Embryonic facial prominence (tissue), 1 donor: ENCODE measurements around the gene ENDOV.

Source experiments
- DNase-seq: peaks from one replicate; pipeline ENCODE4 v3.0.0-alpha.2; 2016; ENCODE audit errors: extremely low spot score

ENDOV gene

DNA sequence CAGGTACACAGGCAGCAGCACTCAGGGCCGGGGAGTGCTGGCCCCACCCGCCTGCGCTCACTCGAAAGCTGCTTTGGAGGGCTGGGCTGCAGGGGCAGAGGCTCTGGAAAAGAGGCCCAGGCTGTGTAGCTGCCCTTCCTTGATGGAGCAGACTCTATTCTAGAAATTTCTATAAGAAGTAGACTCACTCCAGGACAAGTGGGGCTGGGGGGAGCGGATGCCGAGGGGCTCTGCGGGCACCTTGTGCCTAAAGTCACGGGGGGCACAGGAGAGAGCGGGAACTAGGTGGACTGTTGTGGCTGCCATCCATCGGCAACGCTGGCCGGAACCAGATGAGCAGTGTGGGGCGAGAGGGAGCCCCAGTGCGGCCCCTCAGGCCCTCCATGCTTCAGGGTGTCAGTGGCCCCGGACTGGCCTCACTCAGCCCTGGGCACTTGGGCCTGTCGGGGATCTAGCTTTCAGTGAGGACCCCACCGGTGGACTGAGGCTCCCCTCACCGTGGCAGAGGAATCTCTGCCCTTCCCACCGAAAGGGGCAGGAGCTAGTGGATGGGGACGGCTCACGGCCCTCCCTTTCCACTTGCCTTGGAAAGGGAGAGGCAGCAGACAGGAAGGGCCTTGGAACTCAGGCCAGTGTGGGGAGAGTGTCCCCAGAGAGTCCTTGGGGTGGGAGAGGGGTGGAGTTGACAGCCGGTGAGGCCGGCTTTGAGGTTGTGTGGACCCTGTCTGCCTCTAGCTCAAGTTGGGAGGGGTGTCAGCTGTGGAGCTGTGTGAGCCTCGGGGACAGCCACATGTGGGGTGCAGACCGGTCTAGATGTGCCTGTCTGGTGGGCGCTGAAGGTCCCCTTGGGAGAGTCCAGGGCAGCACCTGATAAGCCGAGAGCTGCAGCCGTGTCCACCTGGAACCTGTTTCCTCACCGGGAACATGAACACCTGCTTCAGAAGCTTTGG lies 16.6 kb downstream of the ENDOV start:
- DNase-seq: no peak

DNA sequence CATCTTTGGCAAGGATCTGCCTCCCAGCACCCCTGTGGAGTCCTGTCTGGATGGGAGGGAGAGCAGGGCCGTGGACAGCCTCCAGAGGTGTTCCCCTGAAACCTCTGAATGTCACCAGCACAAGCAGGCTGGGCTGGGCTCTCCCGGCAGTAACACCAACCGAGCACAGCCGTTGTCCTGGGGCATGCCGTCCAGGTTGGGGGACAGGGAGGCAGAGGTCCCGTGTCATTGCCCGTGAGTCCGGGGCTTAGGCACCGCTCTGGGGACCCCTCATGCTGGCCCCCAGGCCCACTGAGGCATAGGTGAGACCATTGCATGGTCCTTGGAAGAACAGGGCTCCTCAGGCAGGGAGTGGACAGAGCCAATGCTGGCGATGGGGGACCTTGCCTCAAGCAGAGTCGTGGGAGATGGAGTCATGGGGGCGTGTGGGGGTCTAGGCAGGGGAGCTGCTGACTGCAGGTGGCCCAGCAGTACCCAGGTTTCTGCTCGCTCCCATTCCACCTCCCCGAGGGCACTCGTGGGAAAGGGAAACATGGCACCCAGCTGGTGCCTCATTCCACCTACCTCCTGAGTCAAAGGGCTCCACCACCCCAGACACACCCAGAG lies 17.5 kb downstream of the ENDOV start:
- DNase-seq: no peak

DNA sequence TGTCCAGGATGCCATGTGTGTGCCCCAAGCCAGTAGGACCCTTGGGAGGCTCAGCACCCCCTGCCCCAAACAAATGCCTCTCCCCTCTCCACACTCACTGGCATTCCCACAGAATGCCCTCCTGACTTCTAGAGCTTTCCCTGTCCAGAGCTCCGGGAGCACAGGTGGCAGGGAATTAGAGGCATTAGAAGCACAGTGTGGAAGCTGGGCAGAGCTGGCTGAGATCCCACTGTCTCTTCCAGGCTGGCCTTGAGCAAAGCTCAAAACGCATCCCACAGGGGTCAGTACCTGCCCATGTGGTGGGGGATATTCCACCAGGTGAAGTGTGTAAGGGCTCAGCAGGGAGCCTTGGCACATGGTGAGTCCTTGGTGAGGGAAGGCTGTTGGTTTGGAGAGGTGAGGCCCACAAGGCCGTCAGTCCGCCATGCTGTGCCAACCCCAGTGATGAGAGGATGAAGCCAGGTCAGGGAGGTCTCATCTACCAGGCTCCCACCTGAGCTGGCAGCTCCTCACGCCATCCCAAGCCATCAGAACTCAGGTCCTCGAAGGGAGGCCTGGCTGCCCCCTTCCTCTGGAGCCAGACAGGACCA lies 18.1 kb downstream of the ENDOV start:
- DNase-seq: no peak

DNA sequence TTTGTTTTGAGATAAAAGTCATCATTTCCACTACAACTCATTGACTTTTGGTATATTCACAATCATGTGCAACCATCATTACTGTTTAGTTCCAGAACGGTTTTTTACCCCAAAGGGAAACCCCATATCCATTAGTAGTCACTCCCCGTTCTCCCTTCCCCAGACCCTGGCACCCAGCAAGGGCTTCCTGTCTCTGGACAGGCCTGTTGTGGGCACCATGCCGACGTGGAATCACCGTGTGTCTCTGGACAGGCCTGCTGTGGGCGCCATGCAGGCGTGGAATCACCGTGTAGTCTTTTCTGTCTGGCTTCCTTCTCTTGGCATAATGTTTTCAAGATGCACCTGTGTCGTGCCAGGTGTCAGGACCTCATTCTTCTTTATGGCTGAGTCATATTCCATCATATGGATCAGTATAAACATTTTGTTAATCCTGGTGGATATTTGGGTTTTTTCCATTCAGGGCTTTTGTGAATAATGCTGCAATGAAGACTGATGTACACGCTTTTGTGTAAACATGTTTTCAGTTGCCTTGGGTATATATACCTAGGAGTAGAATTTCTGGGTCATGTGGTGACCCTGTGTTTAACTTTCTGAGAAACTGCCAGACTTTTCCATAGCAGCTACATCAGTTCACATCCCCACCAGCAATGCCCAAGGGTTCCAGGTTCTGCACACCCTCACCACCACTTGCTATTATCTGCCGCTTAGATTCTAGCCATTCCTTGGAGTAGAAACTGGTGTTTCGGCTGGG lies 19.1 kb downstream of the ENDOV start:
- no peak for DNase-seq

DNA sequence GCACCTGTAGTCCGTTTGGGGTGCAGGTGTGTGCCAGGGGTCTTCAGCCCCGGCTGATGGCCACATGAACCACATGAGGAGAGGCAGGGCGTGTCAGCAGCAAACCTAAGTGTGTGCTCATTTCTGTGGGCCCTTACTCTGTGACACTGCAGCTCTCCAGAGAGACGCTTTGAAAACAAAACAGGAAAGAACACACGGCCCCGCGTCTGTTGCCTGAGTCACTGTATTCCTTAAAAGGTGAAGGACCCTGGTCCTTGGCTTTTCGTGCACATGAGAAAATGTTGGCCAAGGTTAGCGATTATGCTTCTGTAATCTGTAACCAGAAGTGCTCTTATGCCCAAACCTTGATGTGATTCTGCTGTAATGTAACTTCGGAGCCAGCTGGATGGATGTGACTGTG lies 22.6 kb downstream of the ENDOV start:
- no peak for DNase-seq

DNA sequence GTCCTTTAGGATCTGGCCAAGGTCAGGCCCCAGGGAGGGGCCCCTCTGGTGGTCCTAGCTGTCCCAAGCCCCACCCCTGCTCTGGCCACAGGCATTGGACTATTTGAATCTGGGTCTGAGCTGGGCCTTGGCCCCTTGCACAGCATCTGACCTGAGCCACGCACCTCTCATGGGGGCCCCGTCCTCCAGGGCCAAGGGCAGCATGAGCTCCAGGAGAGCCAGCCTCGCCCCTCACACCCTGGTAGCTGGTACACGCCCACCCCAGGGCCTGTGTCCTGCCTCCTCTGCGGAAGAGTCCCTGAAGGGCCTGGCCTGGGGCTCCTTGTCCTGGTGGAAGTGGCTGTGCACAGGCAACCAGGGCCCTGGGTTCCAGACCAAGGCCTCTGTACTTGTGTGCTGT lies 23.8 kb downstream of the ENDOV start:
- DNase-seq: no peak

DNA sequence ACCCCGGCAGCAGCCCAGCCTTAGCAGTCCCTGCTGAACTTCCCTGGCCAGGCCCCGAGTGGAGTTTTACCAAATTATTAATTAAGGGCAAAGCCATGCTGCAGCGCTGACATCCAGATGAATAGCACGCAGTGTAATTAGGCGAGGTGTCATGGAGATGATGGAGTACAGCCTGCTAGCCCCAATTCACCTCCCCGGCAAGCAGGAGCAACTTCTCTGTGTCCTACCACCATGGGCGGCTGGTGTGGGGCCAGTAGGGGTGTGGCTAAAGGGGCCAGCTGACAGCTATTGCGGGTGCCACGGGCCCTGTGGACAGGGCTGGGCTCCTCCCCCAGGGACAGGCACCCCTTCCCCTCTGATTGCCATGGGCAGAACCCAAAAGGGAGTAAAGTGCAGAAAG lies 24.5 kb downstream of the ENDOV start:
- no peak for DNase-seq

DNA sequence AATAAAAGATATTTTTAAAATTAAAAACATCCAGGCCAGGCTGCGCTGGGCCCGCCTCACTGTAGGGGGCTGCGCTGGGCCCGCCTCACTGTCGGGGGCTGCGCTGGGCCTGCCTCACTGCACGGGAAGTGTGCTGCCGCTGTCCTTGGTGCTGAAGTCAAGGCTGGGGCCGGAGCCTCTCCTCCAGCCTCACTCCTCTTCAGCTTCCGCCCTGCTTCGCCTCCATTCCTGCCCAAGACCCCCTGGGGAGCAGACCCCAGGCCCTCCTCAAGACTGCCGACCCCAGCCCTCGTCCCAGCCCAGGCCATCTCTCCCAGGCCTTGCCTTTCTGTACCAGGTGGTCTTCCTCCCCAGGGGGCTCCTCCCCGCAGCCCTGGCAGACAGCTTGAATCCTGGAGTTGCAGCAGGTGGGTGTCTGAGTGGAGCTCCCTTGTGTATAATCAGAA lies 26.2 kb downstream of the ENDOV start:
- DNase-seq: no peak

DNA sequence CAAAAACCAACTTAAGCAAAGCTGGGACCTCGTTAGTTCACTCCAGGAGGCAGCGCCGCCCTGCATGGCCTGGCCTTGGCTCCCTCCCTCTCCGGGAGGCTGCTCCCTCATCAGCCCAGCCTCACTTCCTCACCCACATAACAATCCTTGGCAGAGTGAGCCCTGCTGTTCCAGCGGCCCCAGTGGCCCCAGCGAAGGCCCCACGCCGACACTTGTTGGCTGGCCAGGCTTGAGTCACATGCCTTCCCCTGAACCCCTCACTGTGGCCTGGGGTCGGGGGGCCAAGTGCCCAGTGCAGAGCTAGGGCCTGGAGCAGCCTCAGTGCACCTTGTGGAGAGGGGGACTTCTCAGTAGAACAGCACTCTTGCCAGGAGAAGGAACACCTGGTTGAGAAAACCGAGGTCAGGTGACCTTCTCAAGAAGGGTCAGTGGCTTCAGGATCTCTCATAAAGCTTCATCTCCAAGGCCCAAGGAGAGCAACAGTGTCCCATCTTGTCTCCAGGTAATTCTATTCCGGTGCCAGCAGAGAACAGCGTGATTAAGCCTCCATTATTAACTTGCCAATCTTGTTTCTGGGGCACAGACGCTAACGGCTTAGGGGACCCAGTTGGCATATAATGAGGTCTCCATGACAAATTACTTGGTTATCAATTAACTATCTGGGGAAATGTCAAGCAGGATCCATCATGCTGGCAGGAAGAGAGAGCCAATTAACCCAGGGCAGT lies 26.8 kb downstream of the ENDOV start:
- no peak for DNase-seq

DNA sequence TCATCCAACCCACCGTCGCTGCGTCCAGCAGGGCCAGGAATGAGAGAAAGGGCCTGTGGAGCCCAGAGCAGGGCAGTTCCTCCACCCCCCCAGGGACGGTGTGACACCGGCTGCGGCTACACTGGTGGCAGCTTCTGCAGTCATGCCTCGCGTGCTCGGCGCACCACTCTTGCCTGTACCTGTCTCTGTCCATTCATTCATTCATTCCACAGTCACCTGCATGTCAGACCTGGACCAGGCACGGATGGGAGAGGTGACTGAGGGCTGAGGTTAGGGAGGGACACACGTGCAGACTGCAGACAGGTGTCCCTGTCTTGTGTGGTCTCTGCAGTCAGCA lies 27.3 kb downstream of the ENDOV start:
- no peak for DNase-seq

DNA sequence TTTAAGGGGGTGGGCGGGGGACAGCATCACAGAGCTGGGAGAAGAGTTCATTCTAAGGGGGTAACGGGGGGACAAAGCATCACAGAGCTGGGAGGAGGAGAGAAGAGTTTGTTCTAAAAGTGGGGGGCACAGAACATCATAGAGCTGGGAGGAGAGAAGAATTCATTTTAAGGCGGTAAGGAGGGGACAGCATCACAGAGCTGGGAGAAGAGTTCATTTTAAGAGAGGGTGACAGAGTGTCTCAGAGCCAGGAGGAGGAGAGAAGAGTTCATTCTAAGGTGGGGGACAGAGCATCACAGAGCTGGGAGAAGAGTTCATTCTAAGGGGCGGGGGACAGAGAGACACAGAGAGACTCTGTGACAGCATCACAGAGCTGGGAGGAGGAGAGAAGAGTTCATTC lies 27.8 kb downstream of the ENDOV start:
- no peak for DNase-seq

DNA sequence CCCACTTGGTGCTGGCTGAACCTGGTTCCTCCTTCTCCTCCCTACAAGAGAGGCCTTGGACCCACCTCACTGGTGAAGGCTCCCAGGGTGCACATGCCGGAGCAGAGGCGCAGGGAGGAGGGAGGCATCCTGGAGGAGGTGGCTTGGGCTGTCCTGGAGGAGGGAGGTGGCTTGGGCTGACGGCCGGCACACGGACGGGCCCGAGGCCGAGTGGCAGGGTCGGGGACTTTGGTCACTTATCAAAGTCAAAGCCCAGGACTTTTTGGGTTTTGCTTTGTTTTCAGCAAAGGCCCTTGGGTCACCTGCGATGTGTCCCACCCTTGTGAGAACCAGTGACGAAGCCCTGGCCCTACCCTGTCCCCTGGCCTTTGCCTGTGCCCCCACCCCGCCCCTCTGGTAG lies 28.5 kb downstream of the ENDOV start:
- no peak for DNase-seq

DNA sequence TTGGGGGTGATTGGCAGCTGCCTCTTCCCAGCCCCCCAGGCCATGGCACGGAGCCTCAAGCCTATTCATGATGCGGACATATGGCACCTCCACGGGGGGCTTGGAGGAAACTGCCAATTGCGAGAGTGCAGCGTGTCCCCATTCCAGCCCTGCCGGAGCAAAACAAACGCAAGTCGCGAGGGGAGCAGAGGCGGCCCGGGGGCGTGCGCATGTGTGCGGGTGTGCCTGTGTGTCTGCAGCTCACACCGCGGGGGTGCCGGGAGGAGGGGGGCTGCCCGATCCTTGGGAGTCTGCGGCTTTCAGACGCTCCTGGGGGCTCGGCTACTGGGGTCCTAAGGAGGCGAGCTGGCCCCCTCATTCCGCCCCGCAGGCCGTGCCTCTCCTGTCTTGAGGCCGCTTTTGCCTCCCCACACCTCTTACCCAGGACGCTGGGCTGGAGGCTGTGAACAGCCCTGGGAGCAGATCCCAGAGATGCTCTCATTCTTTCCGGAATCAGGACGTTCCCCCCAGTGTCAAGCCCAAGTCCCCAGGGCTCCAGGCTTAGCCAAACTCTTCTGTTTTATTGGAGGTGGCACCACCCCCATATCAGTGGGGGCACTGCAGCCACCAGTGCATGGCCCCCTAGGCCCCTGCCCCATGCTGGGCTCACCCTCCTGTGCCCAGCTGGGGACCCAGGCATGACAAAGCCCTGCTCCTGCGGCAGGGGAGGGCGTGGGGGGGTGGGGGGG lies 29.1 kb downstream of the ENDOV start:
- no peak for DNase-seq

DNA sequence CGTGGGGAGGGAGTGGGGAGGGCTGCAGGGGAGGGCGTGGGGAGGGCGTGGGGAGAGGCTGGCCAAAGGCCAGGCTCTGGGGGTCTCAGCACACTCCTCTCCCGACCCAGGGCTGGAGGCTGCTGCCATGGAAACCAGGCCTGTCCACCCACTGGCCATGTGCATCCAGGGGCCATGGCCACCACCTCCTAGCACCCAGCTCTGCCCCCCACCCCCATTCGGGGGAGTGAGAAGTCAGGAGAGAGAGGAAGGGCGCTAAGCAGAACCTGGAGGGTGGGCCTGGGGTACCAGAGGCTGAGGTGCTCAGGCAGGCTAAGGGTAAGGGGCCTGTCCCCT lies 29.6 kb downstream of the ENDOV start:
- no peak for DNase-seq

DNA sequence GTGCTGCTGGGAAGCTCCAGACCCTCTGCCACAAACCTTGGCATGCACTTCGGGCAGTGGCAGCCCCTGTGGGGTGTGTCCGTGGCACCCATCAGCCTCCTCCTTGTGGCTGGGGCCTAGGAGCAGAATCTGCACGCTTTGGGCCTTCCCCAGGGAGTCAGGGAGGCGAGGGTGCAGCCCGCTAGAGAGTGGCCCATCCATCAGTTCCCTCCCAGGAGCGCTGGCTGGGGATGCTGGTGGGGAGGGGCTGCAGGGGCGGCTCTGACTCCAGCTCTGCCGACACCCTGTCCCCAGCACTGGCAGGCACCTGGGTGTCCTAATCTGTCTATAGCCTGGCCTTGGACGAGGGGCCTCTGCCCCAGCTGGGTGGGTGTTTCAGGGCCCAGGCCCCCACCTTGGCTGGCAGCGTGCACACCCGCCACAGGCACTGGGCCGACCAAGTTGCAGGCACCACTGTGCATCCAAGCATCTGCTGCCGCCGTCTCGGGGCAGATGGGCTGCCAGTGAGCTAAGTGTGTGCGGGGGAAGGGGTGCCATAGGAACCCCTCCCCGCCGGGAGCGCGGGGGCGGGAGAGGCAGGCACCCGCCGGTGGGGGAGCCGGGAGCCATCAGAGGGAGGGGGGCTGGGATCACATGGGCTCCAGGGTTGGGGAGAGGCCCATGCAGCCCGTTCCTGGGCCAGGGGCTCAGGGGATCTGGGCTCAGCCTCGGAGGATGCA lies 30.2 kb downstream of the ENDOV start:
- DNase-seq: no peak

DNA sequence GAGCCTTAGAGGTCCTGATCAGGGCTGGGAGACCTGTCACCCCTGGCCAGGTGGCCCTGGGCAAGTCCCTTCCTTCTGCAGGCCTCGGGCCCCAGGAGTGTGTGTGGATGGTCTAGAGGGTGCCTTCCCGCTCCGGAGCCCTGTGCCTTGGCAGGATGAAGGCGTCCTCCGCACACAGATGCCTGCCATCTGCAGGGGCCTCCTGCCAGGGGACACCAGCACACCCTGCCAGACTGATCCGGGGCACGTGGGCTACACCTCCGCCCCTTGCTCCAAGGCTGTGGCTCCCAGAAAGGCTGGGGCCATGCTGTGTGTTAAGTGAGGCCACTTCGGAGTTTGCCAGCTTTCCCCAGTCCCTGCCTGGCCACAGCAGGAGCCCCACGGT lies 30.8 kb downstream of the ENDOV start:
- DNase-seq: no peak

DNA sequence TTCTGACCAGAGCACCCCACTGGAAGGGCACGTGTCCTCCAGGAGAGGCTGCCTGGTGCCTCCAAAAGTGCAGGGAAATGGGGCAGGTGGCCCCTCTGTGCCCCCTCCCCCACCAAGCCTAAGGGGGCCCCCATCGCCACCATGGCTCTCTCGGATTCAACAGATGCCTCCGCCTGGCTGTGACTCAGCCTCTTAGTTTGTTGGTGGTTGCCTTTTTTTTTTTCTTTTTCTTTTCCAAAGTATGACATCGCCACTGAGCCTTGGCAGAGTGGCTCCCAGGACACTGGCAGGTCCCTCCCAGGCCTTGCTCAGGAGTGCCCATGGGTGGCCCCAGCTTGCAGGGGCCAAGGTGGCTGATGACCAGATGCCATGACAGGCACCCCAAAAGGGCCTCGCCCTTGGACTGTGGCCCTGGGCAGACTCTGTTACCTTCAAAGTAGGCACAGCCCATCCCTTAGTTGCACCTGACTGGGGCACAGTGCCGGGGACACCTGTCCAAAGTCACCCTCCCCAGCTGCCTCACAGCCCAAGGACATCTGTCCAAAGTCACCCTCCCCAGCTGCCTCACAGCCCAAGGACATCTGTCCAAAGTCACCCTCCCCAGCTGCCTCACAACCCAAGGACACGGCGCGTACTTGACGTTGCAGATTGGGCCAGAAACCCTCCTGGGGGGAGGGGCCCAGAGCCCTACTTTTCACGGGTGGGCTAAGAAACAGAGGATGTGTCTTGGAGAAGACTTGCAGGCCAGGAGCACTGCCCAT lies 31.9 kb downstream of the ENDOV start:
- no peak for DNase-seq

DNA sequence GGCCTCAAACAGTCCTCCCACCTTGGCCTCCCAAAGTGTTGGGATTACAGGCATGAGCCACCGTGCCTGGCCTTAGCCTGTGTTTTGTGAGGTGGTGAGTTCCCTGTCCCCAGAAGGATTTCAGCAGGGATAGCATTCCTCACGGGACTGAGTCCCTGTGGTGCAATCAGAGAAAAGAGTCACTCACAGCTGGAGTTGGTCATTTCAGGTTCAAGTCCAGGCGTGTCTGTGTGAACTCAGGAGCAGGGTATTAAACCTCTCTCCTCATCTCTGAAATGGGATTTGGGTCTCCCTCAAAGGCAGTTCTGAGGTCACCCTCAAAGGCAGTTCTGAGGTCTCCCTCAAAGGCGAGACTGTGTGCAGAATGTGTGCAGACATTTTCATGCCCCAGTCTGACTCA lies 32.8 kb downstream of the ENDOV start:
- DNase-seq: no peak

DNA sequence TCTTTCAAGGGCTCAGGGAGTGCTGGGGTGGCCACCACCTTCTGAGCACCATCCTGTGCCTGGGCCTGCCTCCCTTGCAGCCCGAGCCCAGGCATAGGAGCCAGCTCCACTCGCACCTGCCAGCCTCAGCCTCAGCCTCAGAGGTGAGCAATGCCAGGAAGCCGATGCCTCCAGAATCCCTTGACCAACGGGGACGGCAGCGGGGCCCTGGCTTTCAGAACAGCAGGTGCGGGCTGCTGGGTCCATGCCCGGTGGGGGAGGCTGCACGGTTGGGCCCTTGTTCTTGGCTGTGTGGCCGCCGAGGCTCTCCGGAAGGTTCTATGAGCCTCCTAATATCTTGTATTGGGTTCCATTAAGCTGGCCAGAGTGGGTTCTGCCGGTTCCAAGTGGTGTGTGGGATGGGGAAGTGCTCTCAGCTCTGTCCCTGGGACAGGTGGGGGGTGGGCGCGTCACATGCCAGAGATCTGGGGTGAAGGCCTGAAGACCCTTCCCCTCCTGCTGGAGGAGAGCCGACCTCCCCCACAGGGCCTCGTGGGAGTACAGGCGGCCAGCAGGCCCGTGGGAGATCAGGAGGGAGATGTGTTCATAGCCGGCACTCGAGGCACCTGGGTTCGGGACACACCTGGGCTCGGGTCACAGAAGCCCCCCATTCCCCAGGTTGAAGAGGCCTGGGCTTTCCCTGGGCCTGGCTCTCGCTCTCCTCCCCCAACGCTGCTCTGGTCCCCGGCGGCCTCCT lies 34.4 kb downstream of the ENDOV start:
- no peak for DNase-seq
